Cardiac fibroblast (primary cell): ENCODE data around the gene ITGB6.
A peak's percentile ranks its signal among the peaks of the same experiment; 100 is the strongest.

Experiments
- DNase-seq, 2 donors: peaks; one replicate each; pipeline versions ENCODE4 v3.0.0 to v3.0.0-alpha.2; 2010; ENCODE audit warnings: low read depth in 2 of 2
- H3K4me3 ChIP-seq, 2 donors: replicated peaks in 1 of 2; 1 replicate in 1 of 2; 2 replicates in 1 of 2; pipeline ENCODE4 v1.5.1; 2011; ENCODE audit warnings: low read depth in 2 of 2, low read length in 2 of 2, mild to moderate bottlenecking in 2 of 2, moderate library complexity in 1 of 2
- TF ChIP-seq, protein P1 (sequence below): IDR thresholded peaks from one replicate; pipeline ENCODE4 v1.5.1; 2011; ENCODE audit warnings: low read depth, mild to moderate bottlenecking, low read length, inconsistent platforms

The ITGB6 gene, protein sequence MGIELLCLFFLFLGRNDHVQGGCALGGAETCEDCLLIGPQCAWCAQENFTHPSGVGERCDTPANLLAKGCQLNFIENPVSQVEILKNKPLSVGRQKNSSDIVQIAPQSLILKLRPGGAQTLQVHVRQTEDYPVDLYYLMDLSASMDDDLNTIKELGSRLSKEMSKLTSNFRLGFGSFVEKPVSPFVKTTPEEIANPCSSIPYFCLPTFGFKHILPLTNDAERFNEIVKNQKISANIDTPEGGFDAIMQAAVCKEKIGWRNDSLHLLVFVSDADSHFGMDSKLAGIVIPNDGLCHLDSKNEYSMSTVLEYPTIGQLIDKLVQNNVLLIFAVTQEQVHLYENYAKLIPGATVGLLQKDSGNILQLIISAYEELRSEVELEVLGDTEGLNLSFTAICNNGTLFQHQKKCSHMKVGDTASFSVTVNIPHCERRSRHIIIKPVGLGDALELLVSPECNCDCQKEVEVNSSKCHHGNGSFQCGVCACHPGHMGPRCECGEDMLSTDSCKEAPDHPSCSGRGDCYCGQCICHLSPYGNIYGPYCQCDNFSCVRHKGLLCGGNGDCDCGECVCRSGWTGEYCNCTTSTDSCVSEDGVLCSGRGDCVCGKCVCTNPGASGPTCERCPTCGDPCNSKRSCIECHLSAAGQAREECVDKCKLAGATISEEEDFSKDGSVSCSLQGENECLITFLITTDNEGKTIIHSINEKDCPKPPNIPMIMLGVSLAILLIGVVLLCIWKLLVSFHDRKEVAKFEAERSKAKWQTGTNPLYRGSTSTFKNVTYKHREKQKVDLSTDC

DNA sequence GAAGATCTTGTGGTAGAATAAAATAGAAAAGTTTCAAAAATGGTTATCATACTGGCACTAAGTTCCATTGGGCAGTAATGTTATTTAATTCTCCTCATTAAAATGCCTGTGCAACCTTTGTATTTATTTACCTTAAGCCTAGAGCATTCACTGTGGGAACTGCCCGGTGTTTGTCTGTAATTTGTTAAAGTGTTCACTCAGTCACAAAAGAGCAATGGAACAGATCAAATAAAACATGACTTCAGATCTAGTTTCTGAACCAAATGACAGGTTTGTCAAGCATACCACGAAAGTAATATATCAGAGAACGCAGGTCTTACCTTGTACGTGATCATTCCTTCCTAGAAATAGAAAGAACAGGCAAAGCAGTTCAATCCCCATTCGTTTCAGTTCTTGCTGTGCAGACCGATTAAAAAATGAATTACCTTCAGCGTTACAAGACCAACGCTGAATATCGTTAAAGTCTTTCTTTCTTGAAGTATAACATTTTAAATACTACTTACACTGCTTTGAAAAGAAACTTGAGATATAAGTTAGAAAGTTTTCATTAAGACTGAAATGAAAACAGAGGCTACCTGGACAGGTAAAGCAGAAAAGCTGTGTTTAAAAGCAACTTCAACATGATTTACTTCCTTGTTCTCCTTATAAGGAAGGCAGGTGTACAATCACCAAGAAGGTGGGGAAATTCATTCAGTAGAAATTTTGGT is at the start of gene ITGB6:
Gene ITGB6, minus strand, starts transcription at position 590 of the 707 bp plus-strand sequence. Its CDS starts 209 bp downstream, at position 381.
- DNase-seq, result no peak
- TF ChIP-seq, protein P1, sequence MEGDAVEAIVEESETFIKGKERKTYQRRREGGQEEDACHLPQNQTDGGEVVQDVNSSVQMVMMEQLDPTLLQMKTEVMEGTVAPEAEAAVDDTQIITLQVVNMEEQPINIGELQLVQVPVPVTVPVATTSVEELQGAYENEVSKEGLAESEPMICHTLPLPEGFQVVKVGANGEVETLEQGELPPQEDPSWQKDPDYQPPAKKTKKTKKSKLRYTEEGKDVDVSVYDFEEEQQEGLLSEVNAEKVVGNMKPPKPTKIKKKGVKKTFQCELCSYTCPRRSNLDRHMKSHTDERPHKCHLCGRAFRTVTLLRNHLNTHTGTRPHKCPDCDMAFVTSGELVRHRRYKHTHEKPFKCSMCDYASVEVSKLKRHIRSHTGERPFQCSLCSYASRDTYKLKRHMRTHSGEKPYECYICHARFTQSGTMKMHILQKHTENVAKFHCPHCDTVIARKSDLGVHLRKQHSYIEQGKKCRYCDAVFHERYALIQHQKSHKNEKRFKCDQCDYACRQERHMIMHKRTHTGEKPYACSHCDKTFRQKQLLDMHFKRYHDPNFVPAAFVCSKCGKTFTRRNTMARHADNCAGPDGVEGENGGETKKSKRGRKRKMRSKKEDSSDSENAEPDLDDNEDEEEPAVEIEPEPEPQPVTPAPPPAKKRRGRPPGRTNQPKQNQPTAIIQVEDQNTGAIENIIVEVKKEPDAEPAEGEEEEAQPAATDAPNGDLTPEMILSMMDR, result no peak
- H3K4me3 ChIP-seq, result no peak within 1 kb of the TSS

DNA sequence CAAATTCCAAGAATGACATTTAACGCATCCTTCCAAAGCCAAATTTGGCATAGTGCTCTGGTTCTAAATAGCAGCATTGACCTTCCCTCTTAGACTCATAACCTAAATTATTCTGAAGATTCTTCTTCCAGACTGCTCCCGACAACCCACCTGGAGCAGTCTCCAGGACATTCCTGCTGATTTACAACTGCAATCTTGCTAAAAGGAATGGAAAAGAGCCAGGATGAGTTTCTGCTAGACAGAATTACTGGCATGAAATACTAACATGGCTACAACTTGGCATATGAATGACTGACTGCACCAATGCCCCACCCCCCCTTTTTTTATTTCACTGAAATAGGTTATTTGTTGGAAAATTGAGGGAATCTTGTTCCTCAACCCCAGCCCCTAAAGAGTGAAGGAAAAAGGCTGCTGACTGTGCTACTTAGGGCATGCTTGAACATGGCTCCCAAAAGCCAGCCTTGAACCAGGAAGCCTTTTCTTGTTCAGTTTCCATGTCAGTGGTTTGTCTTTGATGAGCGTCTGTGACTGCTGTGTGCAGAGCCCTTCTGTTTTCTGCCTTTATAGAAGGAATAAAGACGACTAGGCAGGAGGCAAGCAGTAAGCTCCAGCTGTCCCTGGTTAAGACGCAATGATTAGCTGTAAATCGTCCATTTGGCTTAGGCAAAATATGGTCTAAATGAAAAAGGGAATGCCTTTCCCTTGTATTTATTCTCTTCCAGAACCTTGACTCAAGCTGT is 47.4 kb upstream of the ITGB6 start:
- DNase-seq, result no peak
- TF ChIP-seq, protein P1, result no peak
- no peak overlapping the region for H3K4me3 ChIP-seq

DNA sequence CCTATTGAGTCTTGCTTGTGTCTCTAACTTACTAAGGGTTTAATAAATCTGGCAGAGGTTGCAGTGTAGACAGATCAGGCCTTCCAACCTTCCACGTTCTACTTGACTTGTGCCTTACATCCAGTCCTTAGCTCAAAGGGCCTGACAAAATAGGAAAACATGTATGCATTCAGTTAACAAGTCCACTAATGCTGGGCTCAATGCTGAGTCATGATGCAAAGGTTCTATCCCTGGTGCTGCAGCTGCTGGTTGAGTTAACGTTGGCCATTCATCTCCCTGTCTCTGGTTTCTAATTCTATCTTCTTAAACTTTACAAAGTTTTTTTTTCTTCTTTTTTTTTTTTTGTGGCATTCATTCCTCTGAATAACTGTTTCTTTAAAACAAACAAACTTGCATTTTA is 46.3 kb upstream of the ITGB6 start:
- no peak overlapping the region for H3K4me3 ChIP-seq
- TF ChIP-seq, protein P1, result no peak
- DNase-seq, result peak in 1 of 2 donors; percentile 58

DNA sequence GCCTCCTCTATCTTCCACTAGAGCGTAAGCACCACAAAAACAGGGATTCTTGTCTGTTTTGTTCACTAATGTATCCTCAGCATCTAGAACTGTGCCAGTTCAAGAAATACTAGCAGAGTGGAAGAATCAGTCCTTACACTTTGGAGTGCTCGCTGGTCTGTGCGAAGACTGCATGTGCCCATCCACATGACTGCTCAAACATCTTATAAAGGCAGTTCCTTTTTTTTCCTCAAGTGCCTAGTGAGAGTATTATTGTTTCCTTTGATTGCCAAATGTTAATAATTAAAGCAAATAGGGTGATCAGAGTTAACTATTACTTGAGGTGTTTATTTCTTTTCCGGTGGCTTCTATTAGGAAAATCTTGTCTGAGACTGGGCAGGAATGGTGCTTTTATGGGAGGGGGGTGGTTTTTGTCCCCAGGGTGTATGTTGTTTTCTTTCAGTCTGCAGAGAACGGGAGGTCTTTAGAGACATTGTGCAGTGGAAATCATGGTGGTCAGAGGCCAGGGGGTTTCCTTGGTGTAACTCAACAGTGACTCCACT is 45.6 kb upstream of the ITGB6 start:
- TF ChIP-seq, protein P1, result no peak
- H3K4me3 ChIP-seq, result no peak overlapping the region
- no peak for DNase-seq

DNA sequence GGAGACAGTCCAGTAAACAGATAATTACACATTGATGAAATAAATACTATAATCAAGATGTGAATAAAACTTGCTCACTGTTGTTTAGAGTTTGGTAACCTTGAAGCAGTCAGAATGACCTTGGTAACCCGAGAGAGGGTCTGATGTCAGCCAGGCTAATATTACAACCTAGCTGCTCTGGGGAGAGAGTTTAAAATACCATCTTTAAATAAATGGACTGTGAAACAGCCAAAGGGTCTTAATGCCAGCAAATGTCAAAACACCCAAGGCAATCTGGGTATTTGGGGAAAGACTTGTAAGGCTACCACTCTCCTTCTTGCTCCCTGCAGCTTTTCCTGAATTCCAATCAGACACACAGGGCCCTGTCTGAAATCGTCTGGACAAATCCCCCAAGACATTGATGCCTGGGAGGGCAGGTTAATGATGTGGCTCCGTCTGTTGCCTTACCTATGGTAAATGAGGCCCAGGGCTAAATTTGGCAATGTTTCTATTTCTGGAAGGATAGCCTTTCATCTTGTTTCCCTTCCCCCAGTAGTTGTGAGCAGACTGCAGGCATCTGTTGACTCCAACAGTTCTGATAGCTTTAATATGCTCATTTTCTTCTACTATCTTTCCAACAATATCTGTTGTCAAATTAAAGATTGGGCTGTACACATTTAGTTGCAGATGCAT is 43.0 kb upstream of the ITGB6 start:
- no peak for DNase-seq
- H3K4me3 ChIP-seq, result no peak overlapping the region
- TF ChIP-seq, protein P1, result no peak
